Testis (tissue), 3 donors: Measurements from ENCODE around the gene FOXL1. TPM values are rescaled to one million over a fixed set of nuclear protein-coding genes. Genes with fewer than 3 reads are reported as not detected.

Experiments used
- DNase-seq: peaks from one replicate; pipeline ENCODE4 v3.0.0-alpha.2; 2019
- H3K27ac ChIP-seq, 2 donors: fragments of 200-600 bp; sonication (generic); one replicate each; pipeline ENCODE4 v1.5.1; 2019
- H3K27me3 ChIP-seq: fragments of 200-600 bp; sonication (generic); one replicate; pipeline ENCODE4 v1.5.1; 2019
- H3K36me3 ChIP-seq: fragments of 200-600 bp; sonication (generic); one replicate; pipeline ENCODE4 v1.5.1; 2017; ENCODE audit warnings: low read depth; ENCODE audit errors: missing control alignments
- H3K4me1 ChIP-seq: fragments of 200-600 bp; sonication (generic); one replicate; pipeline ENCODE4 v1.5.1; 2019
- H3K4me3 ChIP-seq, 2 donors: fragments of 200-600 bp; sonication (generic); one replicate each; pipeline ENCODE4 v1.5.1; 2017 to 2019
- H3K9me3 ChIP-seq: fragments of 200-600 bp; sonication (generic); one replicate; pipeline ENCODE4 v1.5.1; 2017
- CTCF ChIP-seq, 3 experiments: fragments of 450-650 bp in 2 of 3; fragments of 200-600 bp in 1 of 3; sonication (generic) in 1 of 3; IDR thresholded peaks; one replicate each; pipeline ENCODE4 v1.5.1; 2016 to 2019; ENCODE audit warnings: antibody characterized with exemption in 3 of 3, mild to moderate bottlenecking in 2 of 3, moderate library complexity in 1 of 3
- POLR2A ChIP-seq: fragments of 450-650 bp; IDR thresholded peaks from one replicate; pipeline ENCODE4 v1.6.1; 2017; ENCODE audit warnings: antibody characterized with exemption, mild to moderate bottlenecking, moderate library complexity
- WGBS, 2 donors: methylation state at CpG; one replicate each; pipeline ENCODE4 v1.1.5; 2018; 5-methylcytosine and 5-hydroxymethylcytosine counted together
- intact Hi-C: fragments of 100-400 bp; cut with DNase I; formaldehyde crosslinking; loops from one replicate; pipeline ENCODE4 v1.15.1; 2023; ENCODE audit warnings: low total_unique reads
- polyA plus RNA-seq: library from polyadenylated mRNA; stranded (reverse); fragments of 350-450 nt; fragmentation: Illumina TruSeq; extraction: RNeasy Lipid Tissue Mini Kit (QIAGEN cat#74804); gene quantifications from one replicate; pipeline ENCODE4 v1.2.3, GENCODE V29; 2014; ENCODE audit warnings: low read depth, low replicate concordance; ENCODE audit not compliant: insufficient read depth
- total RNA-seq, 2 donors: library from RNA; depleted of rRNA; stranded (reverse); fragments of >200 nt; gene quantifications; one replicate each; pipeline ENCODE4 v1.2.3, GENCODE V29; 2016

The FOXL1 gene
- total and polyA plus RNA-seq, 3 donors from 2014 or later = 1.4 to 5.9 (median 4.6) TPM

GRCh38 chr16:86534779-86535615 lies 43.4 kb upstream of the FOXL1 start:
- TF ChIP-seq POLR2A (no peak), CTCF (IDR thresholded peaks at IDR 0.05) (no peak)
- WGBS, 2 donors = 88 to 89% methylated on average over 18 of the region's 18 CpGs

GRCh38 chr16:86536621-86537020 lies 41.7 kb upstream of the FOXL1 start:
- no peak for DNase-seq
- Histone ChIP-seq H3K9me3 (no peaks in the 10 kb centered on the region), H3K4me3 (no peak overlapping the region), H3K27me3 (no peaks in the 10 kb centered on the region), H3K4me1 (no peaks in the 10 kb centered on the region), H3K36me3 (no peaks in the 10 kb centered on the region), H3K27ac (no peak overlapping the region)
- WGBS, 2 donors = 91 to 96% methylated on average over 16 to 17 of the region's 17 CpGs
- intact Hi-C loops = no loop called here
- no peak for TF ChIP-seq CTCF (IDR thresholded peaks at IDR 0.05)
- no peak for TF ChIP-seq POLR2A

More at GRCh38 chr16:86534779-86535615, 43.4 kb upstream of the FOXL1 start:
- H3K9me3 ChIP-seq = no peaks in the 10 kb centered on the region
- H3K36me3 ChIP-seq = no peaks in the 10 kb centered on the region
- no peak overlapping the region for H3K27ac ChIP-seq
- H3K27me3 ChIP-seq = no peaks in the 10 kb centered on the region
- intact Hi-C loops = no loop called here
- no peak overlapping the region for H3K4me3 ChIP-seq
- H3K4me1 ChIP-seq = no peaks in the 10 kb centered on the region
- no peak for DNase-seq

GRCh38 chr16:86537486-86537885 lies 40.9 kb upstream of the FOXL1 start:
- 95 to 96% methylated on average over 4 of the region's 4 CpGs for WGBS, 2 donors
- Histone ChIP-seq H3K27ac (no peak overlapping the region), H3K27me3 (no peaks in the 10 kb centered on the region), H3K9me3 (no peaks in the 10 kb centered on the region), H3K4me1 (no peaks in the 10 kb centered on the region), H3K36me3 (no peaks in the 10 kb centered on the region), H3K4me3 (no peak overlapping the region)
- DNase-seq = no peak
- intact Hi-C loops = no loop called here
- TF ChIP-seq CTCF (IDR thresholded peaks at IDR 0.05) = no peak
- no peak for TF ChIP-seq POLR2A

- DNase-seq = no peak
- Histone ChIP-seq H3K36me3 (no peaks in the 10 kb centered on the region), H3K9me3 (no peaks in the 10 kb centered on the region), H3K4me1 (no peaks in the 10 kb centered on the region), H3K27me3 (no peaks in the 10 kb centered on the region), H3K4me3 (no peak overlapping the region), H3K27ac (no peak overlapping the region)
- intact Hi-C loops = no loop called here
- TF ChIP-seq POLR2A = no peak
- TF ChIP-seq CTCF (IDR thresholded peaks at IDR 0.05) = no peak
- WGBS, 2 donors = 89 to 91% methylated on average over 15 to 17 of the region's 17 CpGs
These were observed 40.1 kb upstream of the FOXL1 start for GRCh38 chr16:86538196-86538780.
